ENCODE results near the gene DKK2.

The DKK2 gene, protein sequence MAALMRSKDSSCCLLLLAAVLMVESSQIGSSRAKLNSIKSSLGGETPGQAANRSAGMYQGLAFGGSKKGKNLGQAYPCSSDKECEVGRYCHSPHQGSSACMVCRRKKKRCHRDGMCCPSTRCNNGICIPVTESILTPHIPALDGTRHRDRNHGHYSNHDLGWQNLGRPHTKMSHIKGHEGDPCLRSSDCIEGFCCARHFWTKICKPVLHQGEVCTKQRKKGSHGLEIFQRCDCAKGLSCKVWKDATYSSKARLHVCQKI

DNA sequence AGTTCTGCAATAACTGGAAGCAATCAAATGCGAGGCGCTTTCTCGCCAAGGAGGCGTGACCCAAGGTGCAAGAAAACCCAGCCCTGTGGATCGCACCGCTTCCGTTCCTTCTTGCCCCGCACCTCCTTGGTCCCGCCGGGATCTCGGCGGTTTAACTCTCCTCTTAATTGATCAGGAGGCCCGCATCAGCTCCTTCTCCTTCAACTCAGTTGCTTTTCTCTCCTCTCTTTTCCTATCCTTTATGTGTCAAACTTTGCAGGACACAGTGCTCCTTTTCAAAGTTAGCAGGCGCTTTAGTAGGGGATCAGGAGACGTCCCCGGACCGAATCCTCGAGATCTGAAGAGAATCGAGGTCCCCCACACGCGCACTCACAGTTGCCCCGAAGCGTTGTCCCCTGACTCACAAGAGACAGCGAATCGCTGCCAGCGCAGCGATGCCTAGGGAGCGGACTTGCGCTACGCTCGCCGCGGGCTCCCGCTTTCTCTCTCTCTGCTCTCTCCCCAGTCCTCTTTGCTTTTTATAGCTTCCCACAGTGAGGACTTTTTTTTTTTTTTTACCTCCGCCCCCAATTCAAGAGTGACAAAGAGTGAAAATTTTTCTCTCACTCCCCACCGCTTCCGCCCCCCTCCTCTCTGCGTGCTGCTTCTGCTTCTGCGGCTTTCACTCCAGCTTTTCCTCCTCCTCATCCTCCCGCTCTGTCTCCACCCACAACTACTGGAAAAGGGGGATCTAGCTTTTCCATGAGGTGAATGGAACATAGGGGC is at the start of gene DKK2:
Gene DKK2, minus strand, starts transcription at position 495 of the 765 bp plus-strand sequence. CDS start 722 bp downstream, outside the sequence.
- no peak for DNase-seq (ENCODE audit: low read depth in 2 of 2)

DNA sequence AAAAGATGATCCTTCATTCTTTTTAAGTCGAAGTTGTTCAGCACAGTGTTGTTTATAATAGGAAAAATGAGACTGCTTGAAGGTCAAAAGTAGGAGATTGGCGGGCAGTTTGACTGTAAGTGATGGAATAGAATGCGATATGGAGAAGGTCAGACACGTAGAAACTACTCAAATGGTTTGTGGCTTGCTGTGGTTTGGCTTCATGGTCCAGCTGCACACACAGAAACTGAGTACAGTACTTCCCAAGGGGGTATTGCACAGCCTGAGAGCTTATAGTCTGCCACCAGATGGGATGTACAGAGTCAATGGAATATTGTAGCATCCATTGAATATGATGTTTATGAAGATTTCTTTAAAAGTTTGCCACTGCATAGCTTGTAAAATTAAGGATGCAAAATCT is 41.1 kb upstream of the DKK2 start:
- DNase-seq (ENCODE audit: low read depth in 2 of 2) = no peak

DNA sequence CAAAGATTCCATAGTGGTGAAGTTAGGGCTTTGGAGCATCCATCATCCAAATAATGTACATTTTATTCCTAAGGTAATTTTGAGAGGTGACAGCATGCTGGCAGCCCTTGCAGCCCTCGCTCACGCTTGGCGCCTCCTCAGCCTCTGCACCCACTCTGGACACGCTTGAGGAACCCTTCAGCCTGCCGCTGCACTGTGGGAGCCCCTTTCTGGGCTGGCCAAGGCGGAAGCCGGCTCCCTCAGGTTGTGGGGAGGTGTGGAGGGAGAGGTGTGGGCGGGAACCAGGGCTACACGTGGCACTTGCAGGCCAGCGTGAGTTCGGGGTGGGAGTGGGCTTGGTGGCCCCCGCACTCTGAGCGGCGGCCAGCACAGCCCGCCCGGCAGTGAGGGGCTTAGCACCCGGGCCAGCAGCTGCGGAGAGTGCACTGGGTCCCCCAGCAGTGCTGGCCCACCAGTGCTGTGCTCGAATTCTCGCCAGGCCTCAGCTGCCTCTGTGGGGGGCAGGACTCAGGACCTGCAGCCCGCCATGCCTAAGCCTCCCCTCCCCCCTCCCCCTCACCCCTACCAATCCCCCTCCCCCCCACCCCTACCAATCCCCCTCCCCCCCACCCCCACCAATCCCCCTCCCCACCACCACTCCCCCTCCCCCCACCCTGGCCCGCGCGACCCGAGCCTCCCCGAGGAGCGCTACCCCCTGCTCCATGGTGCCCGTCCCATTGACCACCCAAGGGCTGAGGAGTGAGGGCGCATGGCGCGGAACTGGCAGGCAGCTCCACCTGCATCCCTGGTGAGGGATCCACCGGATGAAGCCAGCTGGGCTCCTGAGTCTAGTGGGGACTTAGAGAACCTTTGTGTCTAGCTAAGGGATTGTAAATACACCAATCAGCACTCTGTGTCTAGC is 37.0 kb upstream of the DKK2 start:
- DNase-seq (ENCODE audit: low read depth in 2 of 2) = no peak

DNA sequence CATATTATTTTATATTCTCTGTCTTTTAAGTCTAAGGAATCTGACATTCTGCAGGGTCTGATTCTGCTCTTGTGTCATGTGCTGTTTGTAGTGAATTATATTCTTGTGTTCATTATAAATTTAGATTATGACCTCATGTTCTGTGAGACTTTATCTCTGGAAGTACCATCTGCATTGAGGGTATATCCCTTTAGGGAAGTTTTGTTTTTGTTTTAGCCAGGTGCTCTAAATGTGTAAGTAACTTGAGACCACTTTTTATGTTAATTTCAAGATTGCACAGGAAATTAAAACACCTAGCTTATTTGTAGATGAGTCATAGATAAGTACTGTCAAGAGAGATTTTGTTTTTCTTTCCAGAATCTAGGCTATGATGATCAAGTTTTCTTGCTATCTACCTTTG is 35.0 kb upstream of the DKK2 start:
- DNase-seq (ENCODE audit: low read depth in 2 of 2) = no peak

DNA sequence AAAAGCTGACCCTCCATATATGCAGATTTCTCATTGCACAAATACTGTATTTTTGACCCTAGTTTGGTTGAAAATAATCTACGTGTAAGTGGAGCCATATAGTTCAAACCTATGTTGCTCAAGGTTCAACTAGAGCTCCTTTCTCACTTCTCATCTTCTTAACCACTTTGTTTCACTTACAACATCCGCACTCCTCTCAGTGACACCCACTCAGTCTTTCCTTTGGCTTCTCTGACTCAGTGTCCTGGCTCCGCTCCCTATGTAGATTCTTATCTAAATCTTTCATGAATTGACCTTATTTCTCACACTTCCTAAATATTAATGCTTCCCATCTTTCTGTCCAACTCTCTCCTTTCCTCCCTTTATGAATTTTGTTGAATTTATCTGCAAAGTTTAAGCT is 32.9 kb upstream of the DKK2 start:
- DNase-seq (ENCODE audit: low read depth in 2 of 2) = no peak

DNA sequence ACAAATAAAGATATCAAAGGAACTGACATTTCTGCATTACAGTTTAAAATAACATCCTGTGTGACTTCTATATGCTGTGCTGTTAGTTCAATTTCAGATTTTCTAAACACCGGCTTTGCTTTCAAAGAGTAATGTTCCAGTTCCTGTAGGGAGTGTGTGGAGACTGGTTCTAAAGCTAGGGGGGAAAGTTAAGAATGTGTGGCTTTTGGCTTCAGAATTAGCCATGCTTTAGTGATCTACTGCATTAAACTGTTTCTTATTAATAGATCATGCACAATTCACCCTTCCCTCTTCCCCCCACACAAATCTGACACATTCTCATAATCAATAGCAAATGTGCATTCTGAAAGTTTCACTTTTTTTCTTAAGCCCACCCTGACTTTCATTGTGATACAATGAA is 32.0 kb upstream of the DKK2 start:
- DNase-seq (ENCODE audit: low read depth in 2 of 2) = no peak

DNA sequence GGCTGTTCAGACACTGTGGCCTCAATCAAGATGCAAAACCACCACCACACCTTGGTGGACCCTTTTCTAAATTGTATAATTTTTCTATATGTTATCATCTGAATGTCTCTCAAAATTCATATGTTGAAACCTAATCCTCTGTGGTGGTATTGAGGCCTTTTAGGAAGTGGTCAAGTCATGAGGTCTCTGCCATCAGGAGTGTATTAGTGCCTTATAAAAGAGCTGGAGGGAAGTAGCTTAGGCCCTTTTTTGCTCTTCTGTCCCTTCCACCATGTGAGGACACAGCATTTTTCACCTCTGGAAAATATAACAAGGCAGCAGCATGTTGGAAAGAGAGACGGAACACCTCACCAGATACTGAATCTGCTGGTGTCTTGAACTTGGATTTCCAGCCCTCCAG is 30.5 kb upstream of the DKK2 start:
- DNase-seq (ENCODE audit: low read depth in 2 of 2) = no peak

DNA sequence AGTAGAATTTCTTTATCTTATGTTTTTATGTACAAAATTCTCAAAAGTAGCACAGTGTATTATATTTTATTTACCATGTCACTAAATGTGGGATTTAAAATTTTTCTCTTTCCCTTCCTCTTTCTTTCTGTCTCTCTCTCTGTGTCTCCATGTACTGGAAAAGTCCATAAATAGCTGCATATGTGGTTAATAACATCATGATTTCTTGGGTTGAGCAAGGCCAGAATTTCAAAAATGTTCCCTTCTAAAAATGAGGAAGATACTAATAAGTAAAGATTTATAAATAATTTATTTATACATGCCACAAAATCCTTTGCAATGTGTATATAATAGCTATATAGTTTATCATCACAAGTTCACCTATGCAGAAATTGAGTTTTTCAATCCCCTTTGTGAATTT is 29.1 kb upstream of the DKK2 start:
- no peak for DNase-seq (ENCODE audit: low read depth in 2 of 2)

DNA sequence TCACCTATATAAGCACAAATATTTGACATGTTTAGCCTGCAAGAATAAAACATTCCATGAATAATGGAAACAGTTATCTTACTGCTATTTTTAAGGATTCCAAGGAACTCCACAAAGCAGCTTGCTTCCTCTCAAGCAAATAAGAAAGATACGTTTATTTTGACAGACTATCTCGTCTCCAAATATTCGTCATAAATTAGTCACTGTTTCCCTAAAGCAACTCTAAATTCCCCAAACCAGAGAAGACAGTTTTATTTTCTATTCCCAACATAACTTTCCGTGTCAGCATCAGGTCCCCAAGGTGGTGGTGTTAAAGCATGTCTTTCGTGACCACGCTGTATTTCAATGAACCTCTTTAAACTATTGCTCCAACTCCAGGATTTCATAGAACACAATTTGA is 24.3 kb upstream of the DKK2 start:
- no peak for DNase-seq (ENCODE audit: low read depth in 2 of 2)

DNA sequence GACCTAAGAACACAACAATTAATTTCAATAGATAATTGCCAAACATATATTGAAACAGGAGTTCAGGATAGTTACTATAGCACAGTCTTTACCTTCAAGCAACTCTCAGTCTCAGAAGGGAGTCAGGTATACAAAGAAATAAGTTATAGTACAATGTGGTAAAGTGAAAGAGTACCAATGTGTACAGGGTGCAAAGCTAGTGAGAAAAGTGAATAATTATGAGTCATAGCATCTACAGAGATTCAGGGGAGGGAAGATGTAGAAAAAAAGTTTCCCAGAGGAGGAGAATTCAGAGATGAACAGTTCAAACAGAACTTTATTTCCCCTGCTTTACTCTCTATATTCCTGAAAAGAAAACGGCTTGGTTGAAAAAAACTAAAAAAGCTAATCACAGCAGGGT is 22.7 kb upstream of the DKK2 start:
- DNase-seq (ENCODE audit: low read depth in 2 of 2) = no peak

DNA sequence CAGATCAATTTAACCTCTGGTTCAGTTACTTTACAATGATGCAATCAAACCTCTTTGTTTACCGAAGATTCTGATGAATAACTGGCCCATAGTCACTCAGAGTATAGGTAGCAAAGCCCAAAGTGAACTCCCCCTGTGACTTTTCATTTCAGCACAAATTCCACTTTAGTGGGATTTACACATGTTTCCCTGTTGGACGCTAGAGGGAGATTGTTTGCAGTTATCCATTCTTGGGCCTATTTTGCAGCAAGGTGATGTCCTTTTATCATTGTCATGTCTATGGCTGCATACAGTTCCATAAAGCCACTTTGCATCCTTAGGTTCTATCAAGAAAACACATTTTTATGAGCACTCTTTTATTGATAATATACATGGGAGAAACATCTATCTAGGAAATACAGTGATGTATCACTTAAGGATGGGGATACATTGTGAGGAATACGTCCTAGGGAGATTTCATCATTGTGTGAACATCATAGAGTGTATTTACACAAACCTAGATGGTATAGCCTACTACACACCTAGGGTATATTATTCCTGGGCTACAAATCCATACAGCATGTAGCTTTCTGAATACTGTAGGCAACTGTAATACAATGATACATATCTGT is 14.5 kb upstream of the DKK2 start:
- DNase-seq (ENCODE audit: low read depth in 2 of 2) = no peak

DNA sequence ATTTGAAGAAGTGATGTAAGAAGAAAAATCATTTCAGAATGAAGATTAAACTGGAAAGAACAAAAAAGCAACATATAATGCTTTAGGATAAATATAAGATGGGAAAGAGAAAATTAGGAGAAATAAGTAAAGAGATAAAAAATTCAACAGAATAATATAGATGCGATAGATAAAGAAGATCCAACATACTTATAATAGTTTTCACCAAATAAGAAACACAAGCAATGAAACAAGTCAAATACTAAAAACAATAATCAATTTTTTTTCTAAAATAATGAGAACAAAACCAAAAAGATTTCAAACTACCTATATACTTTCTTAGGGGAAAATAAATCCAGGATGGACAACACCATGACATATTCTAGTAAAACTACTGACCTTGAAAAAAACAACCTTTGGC is 10.1 kb upstream of the DKK2 start:
- no peak for DNase-seq (ENCODE audit: low read depth in 2 of 2)

DNA sequence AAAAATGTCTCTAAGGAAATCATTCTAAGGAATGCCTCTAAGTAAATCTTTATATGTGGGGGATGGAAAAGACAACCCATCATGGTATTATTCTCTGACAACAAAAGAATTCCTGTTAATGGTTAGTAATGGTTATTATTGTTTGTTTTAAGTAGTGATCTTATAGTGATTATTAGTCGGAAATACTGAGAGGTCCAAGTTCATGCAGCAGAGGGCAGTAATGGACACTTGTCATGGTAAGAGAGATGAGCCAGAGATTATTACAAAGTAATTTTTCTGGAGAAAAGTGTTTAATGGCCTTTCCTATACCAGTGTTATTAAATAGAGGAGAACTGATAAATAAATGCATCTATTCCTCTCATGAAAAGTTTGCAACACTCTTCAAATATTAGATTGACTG is 8.1 kb upstream of the DKK2 start:
- DNase-seq (ENCODE audit: low read depth in 2 of 2) = no peak

DNA sequence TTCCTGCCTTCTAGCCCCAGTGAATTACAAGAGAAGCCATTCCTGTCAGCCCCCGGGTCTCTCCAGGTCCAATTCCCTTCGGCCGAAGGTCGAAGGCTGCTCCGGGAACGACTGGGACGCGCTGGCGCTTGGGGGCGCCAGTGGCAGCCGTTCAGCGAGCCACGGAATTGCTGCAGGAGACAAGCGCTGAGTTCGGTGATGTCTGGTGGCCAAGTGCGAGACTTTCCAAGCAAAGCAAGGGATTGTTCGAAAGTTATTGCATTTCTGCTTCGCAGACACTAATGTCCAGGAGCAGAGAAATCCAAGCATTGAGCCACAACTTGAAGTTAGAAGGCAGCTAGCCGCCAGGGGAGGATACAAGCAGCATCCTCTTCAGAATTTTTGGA is 1.1 kb upstream of the DKK2 start:
- no peak for DNase-seq (ENCODE audit: low read depth in 2 of 2)

DNA sequence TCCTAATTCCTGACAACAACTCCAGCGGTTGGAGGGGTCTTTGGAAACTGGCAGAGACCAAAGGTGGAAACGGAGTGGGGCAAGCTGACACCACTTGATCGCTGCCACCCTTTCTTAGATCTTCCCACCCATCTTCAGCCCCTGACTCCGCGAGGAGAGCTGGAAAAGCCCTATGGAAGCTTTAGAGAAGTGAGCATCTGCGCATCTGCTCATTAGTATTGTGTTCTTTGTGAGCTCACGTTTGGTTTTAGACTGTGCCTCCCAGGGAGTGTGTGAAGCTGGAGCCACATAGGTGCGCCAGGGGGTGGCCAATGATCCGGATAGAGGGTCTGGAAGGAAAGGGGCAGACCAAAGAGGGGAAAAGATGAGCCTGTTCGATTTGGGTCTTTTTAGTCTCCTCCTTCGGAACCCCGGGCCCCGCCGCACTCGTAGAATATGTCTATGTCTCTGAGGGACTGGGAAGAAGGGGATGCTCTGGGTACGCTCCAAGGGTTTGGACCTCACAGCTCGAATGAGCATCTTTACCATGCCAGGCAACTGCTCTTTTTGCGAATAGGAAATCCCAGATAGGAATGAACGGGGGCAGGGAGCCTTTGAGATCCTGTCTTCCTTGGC is 578 bp upstream of the DKK2 start:
- DNase-seq (ENCODE audit: low read depth in 2 of 2) = no peak

DNA sequence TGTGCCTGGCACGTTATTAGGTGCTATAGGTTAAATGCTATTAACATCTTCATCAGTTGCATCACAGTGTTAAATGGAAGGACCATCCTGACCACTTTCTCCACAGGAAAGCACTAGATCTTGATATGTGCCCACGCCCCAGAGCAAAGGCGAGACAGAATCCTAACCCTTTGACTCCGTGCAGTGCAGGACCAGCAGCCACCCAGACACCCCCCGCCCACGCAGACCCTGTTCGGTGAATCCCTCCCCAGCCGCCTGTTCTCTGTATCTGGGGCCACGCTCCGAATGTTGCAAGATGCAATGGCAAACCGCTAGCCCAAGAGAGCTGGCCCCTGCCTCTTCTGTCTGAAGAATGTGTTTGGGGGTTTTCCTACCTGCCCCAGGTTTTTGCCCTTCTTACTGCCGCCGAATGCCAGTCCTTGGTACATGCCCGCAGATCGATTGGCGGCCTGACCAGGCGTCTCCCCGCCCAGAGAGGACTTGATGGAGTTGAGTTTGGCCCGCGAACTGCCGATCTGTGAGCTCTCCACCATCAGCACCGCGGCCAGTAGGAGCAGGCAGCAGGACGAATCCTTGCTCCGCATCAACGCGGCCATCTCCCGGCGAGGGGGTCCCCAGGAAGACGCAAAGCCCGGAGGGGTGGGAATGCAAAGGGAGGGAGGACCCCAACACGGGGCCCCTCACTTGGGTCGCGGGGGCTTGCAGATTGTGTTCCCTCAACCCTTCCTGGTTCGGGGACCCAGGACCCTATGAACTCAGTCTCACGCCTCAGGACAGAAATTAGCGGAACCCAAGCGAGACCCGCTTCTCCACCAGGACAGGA is 906 bp downstream of the DKK2 start:
- DNase-seq (ENCODE audit: low read depth in 2 of 2) = no peak

DNA sequence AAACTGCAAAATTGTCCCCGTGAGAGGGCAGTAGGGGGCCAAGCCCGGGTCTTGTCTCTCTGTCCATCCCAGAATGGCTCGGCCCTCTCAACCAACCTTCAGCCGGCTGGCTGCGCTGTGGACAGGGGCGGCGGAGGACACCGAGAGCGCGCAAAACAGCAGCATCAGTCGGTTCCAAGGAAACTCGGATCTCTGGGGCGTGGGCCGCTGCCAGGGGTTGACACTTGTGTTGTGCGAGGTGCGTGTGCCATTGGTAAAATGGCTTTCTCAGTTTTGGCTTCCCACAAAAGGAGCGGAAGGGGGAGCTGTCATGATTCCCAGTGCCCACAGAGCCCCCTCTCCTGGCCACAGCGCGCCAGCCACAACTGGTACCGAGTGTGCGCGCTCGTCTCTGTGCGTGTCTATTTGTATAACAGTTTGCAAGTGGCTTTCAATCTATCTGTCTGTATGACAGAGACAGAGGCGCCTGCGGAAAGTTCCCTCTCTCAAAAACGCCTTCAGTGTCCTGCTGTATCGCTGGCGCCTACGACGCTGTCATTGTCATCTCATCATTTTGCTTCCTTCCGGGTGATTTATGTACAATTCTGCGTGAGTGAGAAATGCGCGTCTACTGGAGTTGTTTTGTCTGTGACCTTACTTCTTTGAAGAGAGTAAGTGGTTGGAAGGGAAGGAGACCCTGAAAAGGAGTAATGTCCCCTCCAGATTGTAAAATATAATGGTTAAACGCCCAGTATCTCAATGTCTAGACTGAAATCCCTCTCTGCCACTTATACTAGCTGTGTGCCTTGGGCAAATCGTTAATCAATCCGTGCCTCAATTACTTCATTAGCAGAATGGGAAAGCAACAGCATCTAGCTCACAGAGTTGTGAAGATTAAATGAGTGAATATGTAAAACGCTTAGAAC is 1.8 kb downstream of the DKK2 start:
- no peak for DNase-seq (ENCODE audit: low read depth in 2 of 2)

DNA sequence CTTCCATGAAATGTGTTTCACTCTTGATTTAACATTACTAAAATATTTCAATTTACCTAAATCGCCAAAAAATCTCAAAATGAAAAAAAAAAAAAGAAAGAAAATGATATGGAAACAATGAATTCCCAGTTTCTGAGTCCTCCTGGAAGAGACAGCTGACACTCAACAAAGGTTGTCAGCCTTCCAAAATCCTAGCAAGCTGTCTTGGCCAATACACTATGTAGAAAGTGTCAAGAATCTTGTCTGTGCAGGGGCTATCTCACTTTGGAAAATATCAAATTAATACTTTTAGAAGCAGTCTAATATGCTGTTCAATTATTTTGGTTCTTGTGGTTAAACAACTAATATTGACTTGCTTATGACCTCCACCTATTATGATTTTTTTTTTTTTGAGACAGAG is 8.7 kb downstream of the DKK2 start:
- no peak for DNase-seq (ENCODE audit: low read depth in 2 of 2)

DNA sequence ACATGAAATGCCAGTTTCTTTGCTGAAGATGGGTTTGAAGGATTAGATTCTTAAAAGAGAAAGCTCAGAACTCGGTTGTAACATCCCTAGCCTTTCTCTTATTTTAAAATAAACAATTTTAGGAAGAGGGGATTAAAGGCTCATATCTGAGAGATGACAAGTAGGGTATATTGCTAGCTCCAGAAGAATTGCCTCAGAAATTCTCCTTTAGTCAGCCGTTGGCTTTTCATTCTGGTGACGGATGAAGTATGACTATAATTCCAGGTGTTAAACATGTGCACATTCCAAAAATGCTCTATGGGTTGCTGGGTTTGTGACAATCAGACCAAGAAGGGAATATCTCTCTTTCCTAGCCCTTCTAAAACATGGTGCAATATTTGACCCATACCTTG is 17.8 kb downstream of the DKK2 start:
- no peak for DNase-seq (ENCODE audit: low read depth in 2 of 2)

Measured in stimulated activated CD8-positive, alpha-beta memory T cell treated with anti-CD3 and anti-CD28 coated beads, Interleukin-7, amount 100 ng/mL, for 4 hours (primary cell).